Neuronal stem cell (in vitro differentiated cells): ENCODE measurements around the gene ZNF76.

ENCODE experiments used
- DNase-seq: peaks from one replicate; pipeline ENCODE4 v3.0.0-alpha.2; 2013; ENCODE audit warnings: low spot score
- H2AFZ ChIP-seq: one replicate; pipeline ENCODE4 v1.6.1; 2013; ENCODE audit warnings: mild to moderate bottlenecking, low read length, inconsistent platforms
- H2AK5ac ChIP-seq: 2 replicates; pipeline ENCODE4 v1.6.1; 2013; ENCODE audit warnings: low read depth, mild to moderate bottlenecking, inconsistent platforms, low read length, moderate library complexity, mixed read lengths
- H2BK120ac ChIP-seq: 2 replicates; pipeline ENCODE4 v1.6.1; 2013; ENCODE audit warnings: low read depth, mild to moderate bottlenecking, inconsistent platforms, low read length, moderate library complexity, mixed read lengths
- H2BK12ac ChIP-seq: one replicate; pipeline ENCODE4 v1.6.1; 2013; ENCODE audit warnings: low read length, inconsistent platforms
- H2BK15ac ChIP-seq: 2 replicates; pipeline ENCODE4 v1.6.1; 2013; ENCODE audit warnings: mild to moderate bottlenecking, low read length, inconsistent platforms, mixed read lengths
- H2BK5ac ChIP-seq: one replicate; pipeline ENCODE4 v1.6.1; 2013; ENCODE audit warnings: inconsistent platforms, mild to moderate bottlenecking, low read length, moderate library complexity
- H3K14ac ChIP-seq: one replicate; pipeline ENCODE4 v1.6.1; 2013; ENCODE audit warnings: low read length, inconsistent platforms
- H3K18ac ChIP-seq: 2 replicates; pipeline ENCODE4 v1.6.1; 2013; ENCODE audit warnings: low read length, inconsistent platforms
- H3K23ac ChIP-seq: 2 replicates; pipeline ENCODE4 v1.6.1; 2013; ENCODE audit warnings: low read depth, mild to moderate bottlenecking, mixed read lengths, low read length, inconsistent platforms; ENCODE audit not compliant: poor library complexity
- H3K27ac ChIP-seq: replicated peaks from 3 replicates; pipeline ENCODE4 v1.5.1; 2013; ENCODE audit warnings: low read length, inconsistent platforms
- H3K27me3 ChIP-seq, 3 experiments: 2 replicates each; pipeline ENCODE4 v1.6.1; 2013; ENCODE audit warnings: low read length in 3 of 3, mild to moderate bottlenecking in 2 of 3, inconsistent platforms in 1 of 3, low read depth in 1 of 3, mixed read lengths in 1 of 3, moderate library complexity in 1 of 3; ENCODE audit not compliant: control insufficient read depth in 3 of 3, insufficient read depth in 3 of 3
- H3K36me3 ChIP-seq, 2 donors: replicated peaks in 1 of 2; 2 replicates each; pipeline ENCODE4 v1.6.1; 2013; ENCODE audit warnings: low read length in 2 of 2; ENCODE audit not compliant: control insufficient read depth in 2 of 2, insufficient read depth in 2 of 2
- H3K4ac ChIP-seq: 2 replicates; pipeline ENCODE4 v1.6.1; 2013; ENCODE audit warnings: inconsistent platforms, mild to moderate bottlenecking, low read length, moderate library complexity
- H3K4me1 ChIP-seq, 2 donors: 1 replicate in 1 of 2; 2 replicates in 1 of 2; pipeline ENCODE4 v1.6.1; 2013; ENCODE audit warnings: low read length in 2 of 2, low read depth in 1 of 2; ENCODE audit not compliant: control insufficient read depth in 2 of 2, insufficient read depth in 1 of 2
- H3K4me2 ChIP-seq: one replicate; pipeline ENCODE4 v1.6.1; 2013; ENCODE audit warnings: mild to moderate bottlenecking, low read length, inconsistent platforms; ENCODE audit not compliant: insufficient read depth, poor library complexity, severe bottlenecking
- H3K4me3 ChIP-seq, 2 donors: 2 replicates each; pipeline ENCODE4 v1.5.1; 2013; ENCODE audit warnings: low read length in 2 of 2, mild to moderate bottlenecking in 2 of 2, inconsistent platforms in 1 of 2, moderate library complexity in 1 of 2
- H3K79me1 ChIP-seq: one replicate; pipeline ENCODE4 v1.6.1; 2013; ENCODE audit warnings: low read depth, mild to moderate bottlenecking, inconsistent platforms, low read length, moderate library complexity
- H3K9ac ChIP-seq: one replicate; pipeline ENCODE4 v1.6.1; 2013; ENCODE audit warnings: mild to moderate bottlenecking, low read depth, low read length, inconsistent platforms; ENCODE audit not compliant: poor library complexity
- H3K9me3 ChIP-seq, 2 donors: replicated peaks in 1 of 2; 2 replicates each; pipeline versions ENCODE3 to v1.6.1; 2013; ENCODE audit warnings: low read length in 2 of 2, mild to moderate bottlenecking in 2 of 2, inconsistent platforms in 1 of 2, low read depth in 1 of 2, mixed read lengths in 1 of 2, moderate library complexity in 1 of 2; ENCODE audit not compliant: control insufficient read depth in 2 of 2, insufficient read depth in 1 of 2
- H4K8ac ChIP-seq: one replicate; pipeline ENCODE4 v1.6.1; 2013; ENCODE audit warnings: low read depth, mild to moderate bottlenecking, inconsistent platforms, low read length, moderate library complexity
- H4K91ac ChIP-seq: one replicate; pipeline ENCODE4 v1.6.1; 2013; ENCODE audit warnings: low read length, low read depth, mild to moderate bottlenecking, inconsistent platforms; ENCODE audit not compliant: poor library complexity
- WGBS, 2 donors: extraction: QIAGEN DNeasy Blood & Tissue Kit; methylation state at CpG; one replicate each; pipeline ENCODE4 v1.1.7; 2013; ENCODE audit warnings: missing lambda C conversion rate in 2 of 2, mixed read lengths in 1 of 2; ENCODE audit not compliant: insufficient read length in 2 of 2, insufficient replicate concordance in 1 of 2; ENCODE audit errors: extremely low coverage in 2 of 2; 5-methylcytosine and 5-hydroxymethylcytosine counted together

Gene ZNF76

GRCh38 chr6:35243386-35243958 is 16.1 kb upstream of the ZNF76 start:
- H3K27me3 ChIP-seq = no peaks in the 10 kb centered on the region
- H2BK5ac ChIP-seq = no peak overlapping the region
- no peak overlapping the region for H2BK120ac ChIP-seq
- peaks cover 7 to 18% of the 10 kb centered on the region in 2 donors for H3K4me1 ChIP-seq
- H3K14ac ChIP-seq = no peak overlapping the region
- H4K91ac ChIP-seq = no peak overlapping the region
- H3K27ac ChIP-seq = no peak overlapping the region
- no peak overlapping the region for H2BK15ac ChIP-seq
- peak overlapping the region in 1 of 2 donors; percentile 45 for H3K4me3 ChIP-seq
- no peak overlapping the region for H3K23ac ChIP-seq
- no CpG with 5 or more reads among the region's 17 CpGs for WGBS, 2 donors
- no peak overlapping the region for H3K4me2 ChIP-seq
- H4K8ac ChIP-seq = no peak overlapping the region
- no peaks in the 10 kb centered on the region for H3K9me3 ChIP-seq
- H3K18ac ChIP-seq = no peak overlapping the region
- DNase-seq = no peak
- no peak overlapping the region for H2AK5ac ChIP-seq
- H3K4ac ChIP-seq = no peak overlapping the region
- no peak overlapping the region for H2AFZ ChIP-seq
- H3K79me1 ChIP-seq = peaks cover 6% of the 10 kb centered on the region
- H2BK12ac ChIP-seq = no peak overlapping the region
- peak overlapping the region; percentile 53 for H3K9ac ChIP-seq
- H3K36me3 ChIP-seq = peaks cover 57 to 95% of the 10 kb centered on the region in 2 donors

GRCh38 chr6:35244551-35244950 is 15.0 kb upstream of the ZNF76 start:
- H3K23ac ChIP-seq = peak overlapping the region; percentile 8
- no CpG with 5 or more reads among the region's 7 CpGs for WGBS, 2 donors
- no peak overlapping the region for H4K91ac ChIP-seq
- H3K27me3 ChIP-seq = no peaks in the 10 kb centered on the region
- H2AFZ ChIP-seq = no peak overlapping the region
- no peak overlapping the region for H2BK120ac ChIP-seq
- H2AK5ac ChIP-seq = no peak overlapping the region
- no peak overlapping the region for H3K4me3 ChIP-seq
- no peak overlapping the region for H3K4ac ChIP-seq
- H3K27ac ChIP-seq = no peak overlapping the region
- H2BK5ac ChIP-seq = no peak overlapping the region
- H3K9me3 ChIP-seq = no peaks in the 10 kb centered on the region
- H3K4me1 ChIP-seq = peaks cover under 1 to 9% of the 10 kb centered on the region in 2 donors
- no peak overlapping the region for H3K4me2 ChIP-seq
- H4K8ac ChIP-seq = no peak overlapping the region
- H2BK12ac ChIP-seq = no peak overlapping the region
- peak overlapping the region; percentile 24 for H3K9ac ChIP-seq
- H3K36me3 ChIP-seq = peaks cover 59 to 97% of the 10 kb centered on the region in 2 donors
- no peak overlapping the region for H3K18ac ChIP-seq
- DNase-seq = no peak
- peaks cover 9% of the 10 kb centered on the region for H3K79me1 ChIP-seq
- no peak overlapping the region for H2BK15ac ChIP-seq
- H3K14ac ChIP-seq = no peak overlapping the region

GRCh38 chr6:35247642-35248231 is 11.8 kb upstream of the ZNF76 start:
- H3K4ac ChIP-seq = no peak overlapping the region
- H3K27ac ChIP-seq = no peak overlapping the region
- WGBS, 2 donors = no CpG with 5 or more reads among the region's 2 CpGs
- H3K18ac ChIP-seq = no peak overlapping the region
- no peak overlapping the region for H2BK12ac ChIP-seq
- no peak overlapping the region for H3K9ac ChIP-seq
- no peak overlapping the region for H3K23ac ChIP-seq
- no peaks in the 10 kb centered on the region for H3K27me3 ChIP-seq
- H2AFZ ChIP-seq = no peak overlapping the region
- peaks cover 0 to 4% of the 10 kb centered on the region in 2 donors for H3K4me1 ChIP-seq
- no peak overlapping the region for H2BK120ac ChIP-seq
- H3K36me3 ChIP-seq = peaks cover 44 to 96% of the 10 kb centered on the region in 2 donors
- no peak overlapping the region for H3K4me3 ChIP-seq
- DNase-seq = no peak
- H3K4me2 ChIP-seq = no peak overlapping the region
- no peaks in the 10 kb centered on the region for H3K9me3 ChIP-seq
- peaks cover 9% of the 10 kb centered on the region for H3K79me1 ChIP-seq
- H2AK5ac ChIP-seq = no peak overlapping the region
- no peak overlapping the region for H2BK15ac ChIP-seq
- no peak overlapping the region for H2BK5ac ChIP-seq
- H4K91ac ChIP-seq = no peak overlapping the region
- no peak overlapping the region for H4K8ac ChIP-seq
- no peak overlapping the region for H3K14ac ChIP-seq

GRCh38 chr6:35248300-35248699 is 11.2 kb upstream of the ZNF76 start:
- peaks cover 9% of the 10 kb centered on the region for H3K79me1 ChIP-seq
- no peak overlapping the region for H2AFZ ChIP-seq
- H2AK5ac ChIP-seq = no peak overlapping the region
- H3K36me3 ChIP-seq = peaks cover 39 to 91% of the 10 kb centered on the region in 2 donors
- no peak overlapping the region for H2BK5ac ChIP-seq
- H4K91ac ChIP-seq = no peak overlapping the region
- H3K18ac ChIP-seq = no peak overlapping the region
- no peak overlapping the region for H3K14ac ChIP-seq
- no peak overlapping the region for H3K4me3 ChIP-seq
- no peak overlapping the region for H2BK120ac ChIP-seq
- H3K9me3 ChIP-seq = no peaks in the 10 kb centered on the region
- no peak for DNase-seq
- no peak overlapping the region for H3K23ac ChIP-seq
- H3K4ac ChIP-seq = no peak overlapping the region
- H2BK15ac ChIP-seq = no peak overlapping the region
- no CpG with 5 or more reads among the region's 3 CpGs for WGBS, 2 donors
- no peak overlapping the region for H3K27ac ChIP-seq
- H3K9ac ChIP-seq = no peak overlapping the region
- H3K27me3 ChIP-seq = no peaks in the 10 kb centered on the region
- no peak overlapping the region for H2BK12ac ChIP-seq
- peaks cover 0 to 4% of the 10 kb centered on the region in 2 donors for H3K4me1 ChIP-seq
- no peak overlapping the region for H3K4me2 ChIP-seq
- no peak overlapping the region for H4K8ac ChIP-seq
